IMR-90 (cell line): Measurements from ENCODE around the gene TSPEAR. TPM values are rescaled to one million over a fixed set of nuclear protein-coding genes. Genes with fewer than 3 reads are reported as not detected.

Source experiments
- ATAC-seq: fragments of 200-7000 bp; cut with Tn5 transposase; 2 replicates; pipeline ENCODE4 v1.9.1; 2020; ENCODE audit warnings: low read depth, mild to moderate bottlenecking, moderate library complexity
- BruUV-seq: library from RNA; stranded (reverse); fragments of 400-500 nt; replicated peaks from 2 replicates; lab custom pipeline; 2021; lab: Mats Ljungman, UMichigan
- CTCF ChIA-PET: fragments of 300-600 bp; formaldehyde crosslinking; extraction: SDS; loops from one replicate; lab custom pipeline; 2021; ENCODE audit warnings: antibody characterized with exemption; lab: Yijun Ruan, JAX
- POLR2A ChIA-PET: fragments of 300-600 bp; sonication (Branson Sonifier 250); formaldehyde crosslinking; loops from one replicate; lab custom pipeline; 2022; ENCODE audit warnings: antibody characterized with exemption; ENCODE audit not compliant: unreplicated experiment; lab: Charles Lee
- DNase-seq: peaks from one replicate; pipeline ENCODE4 v3.0.0; 2013
- H2AFZ ChIP-seq: replicated peaks from 2 replicates; pipeline ENCODE3; 2013; ENCODE audit warnings: low read length, mild to moderate bottlenecking; ENCODE audit not compliant: poor library complexity
- H2AK5ac ChIP-seq: 2 replicates; pipeline ENCODE4 v1.6.1; 2013; ENCODE audit warnings: low read depth, low read length, inconsistent platforms
- H2AK9ac ChIP-seq: replicated peaks from 2 replicates; pipeline ENCODE3; 2013; ENCODE audit warnings: mild to moderate bottlenecking, low read depth, low read length, moderate library complexity; ENCODE audit not compliant: poor library complexity
- H2BK120ac ChIP-seq: 2 replicates; pipeline ENCODE4 v1.6.1; 2013; ENCODE audit warnings: low read depth, low read length, inconsistent platforms
- H2BK15ac ChIP-seq: 3 replicates; pipeline ENCODE4 v1.6.1; 2013; ENCODE audit warnings: low read depth, low read length, inconsistent platforms
- H2BK20ac ChIP-seq: 2 replicates; pipeline ENCODE4 v1.6.1; 2013; ENCODE audit warnings: low read depth, mild to moderate bottlenecking, inconsistent platforms, low read length, moderate library complexity
- H2BK5ac ChIP-seq: 2 replicates; pipeline ENCODE4 v1.6.1; 2013; ENCODE audit warnings: mild to moderate bottlenecking, low read depth, low read length, inconsistent platforms; ENCODE audit not compliant: poor library complexity, severe bottlenecking
- H3K14ac ChIP-seq: replicated peaks from 2 replicates; pipeline ENCODE4 v1.6.1; 2013; ENCODE audit warnings: low read depth, low read length, inconsistent platforms
- H3K18ac ChIP-seq: 2 replicates; pipeline ENCODE4 v1.6.1; 2013; ENCODE audit warnings: low read depth, low read length, control low read depth
- H3K23ac ChIP-seq: 2 replicates; pipeline ENCODE4 v1.6.1; 2013; ENCODE audit warnings: low read depth, low read length, inconsistent platforms
- H3K27ac ChIP-seq: 2 replicates; pipeline ENCODE4 v1.5.1; 2013; ENCODE audit warnings: mild to moderate bottlenecking, control low read depth, low read length; ENCODE audit not compliant: insufficient read depth
- H3K27me3 ChIP-seq: 2 replicates; pipeline ENCODE4 v1.6.1; 2013; ENCODE audit warnings: low read length; ENCODE audit not compliant: control insufficient read depth, insufficient read depth
- H3K36me3 ChIP-seq: 2 replicates; pipeline ENCODE4 v1.6.1; 2013; ENCODE audit warnings: low read length, mixed read lengths; ENCODE audit not compliant: control insufficient read depth, insufficient read depth
- H3K4ac ChIP-seq: 2 replicates; pipeline ENCODE4 v1.6.1; 2013; ENCODE audit warnings: low read depth, low read length, inconsistent platforms
- H3K4me1 ChIP-seq: 2 replicates; pipeline ENCODE4 v1.6.1; 2013; ENCODE audit warnings: low read length, mixed read lengths; ENCODE audit not compliant: control insufficient read depth, insufficient read depth
- H3K4me2 ChIP-seq: 2 replicates; pipeline ENCODE4 v1.6.1; 2013; ENCODE audit warnings: low read depth, mild to moderate bottlenecking, control low read depth, low read length, moderate library complexity
- H3K4me3 ChIP-seq: 2 replicates; pipeline ENCODE4 v1.5.1; 2013; ENCODE audit warnings: low read depth, mild to moderate bottlenecking, control low read depth, low read length, moderate library complexity; ENCODE audit not compliant: insufficient read depth
- H3K56ac ChIP-seq: 2 replicates; pipeline ENCODE4 v1.6.1; 2013; ENCODE audit warnings: low read length, inconsistent platforms; ENCODE audit not compliant: insufficient read depth; ENCODE audit errors: extremely low read depth
- H3K79me1 ChIP-seq, 2 experiments: 2 replicates each; pipeline ENCODE4 v1.6.1; 2013; ENCODE audit warnings: low read length in 2 of 2, inconsistent platforms in 1 of 2, low read depth in 1 of 2
- H3K9ac ChIP-seq: 2 replicates; pipeline ENCODE4 v1.6.1; 2013; ENCODE audit warnings: low read depth, low read length, control low read depth
- H3K9me1 ChIP-seq: 2 replicates; pipeline ENCODE4 v1.6.1; 2013; ENCODE audit warnings: low read length, inconsistent platforms; ENCODE audit not compliant: insufficient read depth
- H3K9me3 ChIP-seq: 2 replicates; pipeline ENCODE4 v1.6.1; 2013; ENCODE audit warnings: low read length; ENCODE audit not compliant: control insufficient read depth, insufficient read depth
- H4K20me1 ChIP-seq: 2 replicates; pipeline ENCODE4 v1.6.1; 2013; ENCODE audit warnings: low read length, inconsistent platforms; ENCODE audit not compliant: insufficient read depth
- H4K5ac ChIP-seq: 2 replicates; pipeline ENCODE4 v1.6.1; 2013; ENCODE audit warnings: mild to moderate bottlenecking, low read depth, low read length, control low read depth
- H4K8ac ChIP-seq, 2 experiments: 2 replicates each; pipeline ENCODE4 v1.6.1; 2013; ENCODE audit warnings: low read depth in 2 of 2, low read length in 2 of 2, control low read depth in 1 of 2, inconsistent platforms in 1 of 2
- H4K91ac ChIP-seq: 2 replicates; pipeline ENCODE4 v1.6.1; 2013; ENCODE audit warnings: low read depth, low read length, inconsistent platforms; ENCODE audit not compliant: insufficient read depth
- CEBPB ChIP-seq: IDR thresholded peaks from 2 replicates; pipeline ENCODE4 v1.6.1; 2012; ENCODE audit warnings: low read depth, low read length, improper control_type of control experiment
- CHD1 ChIP-seq: IDR thresholded peaks from 2 replicates; pipeline ENCODE4 v1.6.1; 2012; ENCODE audit warnings: low read depth, low read length, improper control_type of control experiment
- MAFK ChIP-seq: IDR thresholded peaks from 2 replicates; pipeline ENCODE4 v1.6.1; 2012; ENCODE audit warnings: low read depth, low read length, improper control_type of control experiment
- MAZ ChIP-seq: IDR thresholded peaks from 2 replicates; pipeline ENCODE4 v1.6.1; 2012; ENCODE audit warnings: low read depth, mild to moderate bottlenecking, low read length, improper control_type of control experiment, moderate library complexity, borderline replicate concordance
- MXI1 ChIP-seq: IDR thresholded peaks from 2 replicates; pipeline ENCODE4 v1.6.1; 2012; ENCODE audit warnings: low read depth, mild to moderate bottlenecking, low read length, moderate library complexity, borderline replicate concordance
- NFE2L2 ChIP-seq: fragments of 150-350 bp; IDR thresholded peaks from 2 replicates; pipeline ENCODE4 v1.6.1; 2016; ENCODE audit warnings: low read depth, mild to moderate bottlenecking, low read length
- RAD21 ChIP-seq: IDR thresholded peaks from 2 replicates; pipeline ENCODE4 v1.6.1; 2012; ENCODE audit warnings: low read length, improper control_type of control experiment
- RCOR1 ChIP-seq: IDR thresholded peaks from 2 replicates; pipeline ENCODE4 v1.6.1; 2012; ENCODE audit warnings: mild to moderate bottlenecking, low read length, improper control_type of control experiment; ENCODE audit not compliant: insufficient replicate concordance
- SMC3 ChIP-seq: fragments of 150-350 bp; IDR thresholded peaks from 2 replicates; pipeline ENCODE4 v1.6.1; 2016; ENCODE audit warnings: low read depth, mild to moderate bottlenecking, antibody characterized with exemption, low read length, moderate library complexity
- WGBS, 2 experiments: methylation state at CpG; one replicate each; pipeline versions ENCODE4 v1.1.5 to v1.1.7; 2013; ENCODE audit warnings: missing lambda C conversion rate in 2 of 2; ENCODE audit not compliant: insufficient read length in 1 of 2; ENCODE audit errors: extremely low coverage in 2 of 2; 5-methylcytosine and 5-hydroxymethylcytosine counted together
- dilution Hi-C: fragments of 300-500 bp; cut with HindIII; formaldehyde crosslinking; loops from one replicate; pipeline ENCODE4 v1.14.3; 2018; ENCODE audit warnings: low sequenced_read_pairs; ENCODE audit not compliant: unreplicated experiment
- in situ Hi-C: fragments of 300-500 bp; cut with MboI; formaldehyde crosslinking; loops from 3 replicates; pipeline ENCODE4 v1.14.3; 2019; ENCODE audit warnings: low sequenced_read_pairs, inconsistent platforms, mixed read lengths
- intact Hi-C: fragments of 100-400 bp; cut with micrococcal nuclease; formaldehyde crosslinking; loops from 2 replicates; pipeline ENCODE4 v1.10.0; 2022
- polyA plus RNA-seq, 3 experiments: library from polyadenylated mRNA; depleted of rRNA; stranded (reverse); fragments of >200 nt; gene quantifications; 2 replicates each; pipeline ENCODE4 v1.2.3, GENCODE V29; 2012; ENCODE audit warnings: low replicate concordance in 1 of 3
- total RNA-seq: library from RNA; depleted of rRNA; stranded (reverse); fragments of >200 nt; gene quantifications from 2 replicates; pipeline ENCODE4 v1.2.3, GENCODE V29; 2012
- TF ChIP-seq, protein P1 (sequence below): fragments of 150-350 bp; IDR thresholded peaks from 2 replicates; pipeline ENCODE4 v1.6.1; 2017; ENCODE audit warnings: mild to moderate bottlenecking, antibody characterized with exemption, low read length, low read depth

The TSPEAR gene
- total and polyA plus RNA-seq, 2 of the 4 experiments (the other 2 are of a cell fraction): not detected

DNA sequence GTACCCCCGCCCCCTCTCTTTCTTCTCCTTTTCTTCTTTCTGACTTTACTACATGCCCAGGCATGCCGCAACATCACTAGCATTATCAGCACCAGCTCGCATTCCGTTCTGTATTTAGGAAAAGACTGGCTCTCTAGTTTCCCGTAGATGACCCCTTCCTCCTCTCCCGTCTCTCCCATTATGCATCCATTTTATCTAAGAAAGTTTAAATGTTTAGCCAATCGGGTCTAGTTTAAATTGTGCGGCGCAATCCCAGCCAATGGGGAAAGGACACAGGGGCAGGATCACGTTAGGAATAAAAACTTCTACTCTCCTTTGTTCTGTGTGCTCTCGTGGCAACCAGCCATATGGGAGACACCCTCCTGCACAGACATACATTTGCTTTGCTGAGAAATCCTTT, 113.3 kb downstream of the TSPEAR start:
- ChIA-PET POLR2A (no interaction called here), CTCF (no interaction called here)
- H2BK20ac ChIP-seq: no peak overlapping the region
- no TSS peak for BruUV-seq
- no peaks in the 10 kb centered on the region for H4K20me1 ChIP-seq
- no peaks in the 10 kb centered on the region for H3K36me3 ChIP-seq
- no peak overlapping the region for H2BK120ac ChIP-seq
- no peak overlapping the region for H3K56ac ChIP-seq
- no peak overlapping the region for H3K18ac ChIP-seq
- in situ Hi-C loops: no loop called here
- no peak overlapping the region for H4K5ac ChIP-seq
- no peak overlapping the region for H3K9ac ChIP-seq
- H3K23ac ChIP-seq: no peak overlapping the region
- no peak overlapping the region for H4K8ac ChIP-seq
- no peaks in the 10 kb centered on the region for H3K9me3 ChIP-seq
- no peak overlapping the region for H3K4me3 ChIP-seq
- no peaks in the 10 kb centered on the region for H3K79me1 ChIP-seq
- H3K27ac ChIP-seq: no peak overlapping the region
- 33% methylated on average over 1 of the region's 11 CpGs; no CpG with 5 or more reads in 1 of the 2 experiments for WGBS, 2 experiments
- H3K9me1 ChIP-seq: no peaks in the 10 kb centered on the region
- no peak overlapping the region for H4K91ac ChIP-seq
- intact Hi-C loops: no loop called here
- H2BK5ac ChIP-seq: no peak overlapping the region
- H2AK9ac ChIP-seq: no peak overlapping the region
- DNase-seq (no peak), ATAC-seq (no peak)
- no peak overlapping the region for H3K14ac ChIP-seq
- H2BK15ac ChIP-seq: no peak overlapping the region
- H3K4me1 ChIP-seq: no peaks in the 10 kb centered on the region
- H3K4ac ChIP-seq: no peak overlapping the region
- H3K27me3 ChIP-seq: peaks cover 2% of the 10 kb centered on the region; the same call in 1 of the 2 replicates
- no peak overlapping the region for H3K4me2 ChIP-seq
- TF ChIP-seq CHD1 (no peak), RCOR1 (no peak), RAD21 (no peak), MAZ (no peak), MXI1 (no peak), SMC3 (no peak), MAFK (no peak), NFE2L2 (no peak), CEBPB (no peak)
- TF ChIP-seq, protein P1, sequence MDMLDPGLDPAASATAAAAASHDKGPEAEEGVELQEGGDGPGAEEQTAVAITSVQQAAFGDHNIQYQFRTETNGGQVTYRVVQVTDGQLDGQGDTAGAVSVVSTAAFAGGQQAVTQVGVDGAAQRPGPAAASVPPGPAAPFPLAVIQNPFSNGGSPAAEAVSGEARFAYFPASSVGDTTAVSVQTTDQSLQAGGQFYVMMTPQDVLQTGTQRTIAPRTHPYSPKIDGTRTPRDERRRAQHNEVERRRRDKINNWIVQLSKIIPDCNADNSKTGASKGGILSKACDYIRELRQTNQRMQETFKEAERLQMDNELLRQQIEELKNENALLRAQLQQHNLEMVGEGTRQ: no peak
- dilution Hi-C loops: no loop called here
- H2AK5ac ChIP-seq: no peak overlapping the region
- H2AFZ ChIP-seq: no peak overlapping the region
